H1 (cell line): ENCODE data around the gene STAT4. TPM values are rescaled to one million over a fixed set of nuclear protein-coding genes. Genes with fewer than 3 reads are reported as not detected.

ENCODE experiments used
- ASH2L ChIP-seq: fragments of 200-600, 300-600 bp; sonication (generic); IDR thresholded peaks from one replicate; pipeline ENCODE4 v1.7.1; 2017; ENCODE audit warnings: low read length
- BCL11A ChIP-seq, 2 experiments: IDR thresholded peaks; one replicate each; pipeline ENCODE4 v1.6.1; 2011; ENCODE audit warnings: low read depth in 2 of 2, low read length in 2 of 2, mild to moderate bottlenecking in 2 of 2
- CBX5 ChIP-seq: fragments of 300-800, 300-1000 bp; sonication (generic); IDR thresholded peaks from 2 replicates; pipeline ENCODE4 v1.7.1; 2016; ENCODE audit warnings: antibody characterized with exemption, low read length, low read depth
- GABPA ChIP-seq: IDR thresholded peaks from 2 replicates; pipeline ENCODE4 v1.6.1; 2011; ENCODE audit warnings: mild to moderate bottlenecking, low read length, moderate library complexity, borderline replicate concordance; ENCODE audit not compliant: insufficient read depth
- NRF1 ChIP-seq: IDR thresholded peaks from 2 replicates; pipeline ENCODE4 v1.6.1; 2011; ENCODE audit warnings: mild to moderate bottlenecking, low read depth, low read length, improper control_type of control experiment
- SIRT6 ChIP-seq: IDR thresholded peaks from one replicate; pipeline ENCODE4 v1.7.1; 2012; ENCODE audit warnings: low read length, inconsistent platforms
- ZNF274 ChIP-seq: IDR thresholded peaks from 2 replicates; pipeline ENCODE4 v1.7.0; 2012; ENCODE audit warnings: low read length, borderline replicate concordance; ENCODE audit errors: extremely low read depth
- polyA plus RNA-seq, 7 experiments: library from polyadenylated mRNA; depleted of rRNA in 3 of 7; stranded (reverse) in 5 of 7; unstranded in 2 of 7; fragments of >200 nt in 5 of 7; fragments of 200-250 nt in 2 of 7; gene quantifications; 1 replicate in 5 of 7; 2 replicates in 1 of 7; 4 replicates in 1 of 7; pipeline versions ENCODE4 v1.2.1 to v1.2.3, GENCODE V29; 2011 to 2013; ENCODE audit warnings: missing spikeins in 2 of 7, mixed read lengths in 2 of 7
- total RNA-seq: library from RNA; stranded (reverse); fragmentation: NEBNext Ultra II Directional; extraction: Animal tissue kit (Norgen Biotek cat#: 25700); gene quantifications from 2 replicates; pipeline ENCODE4 v1.2.1, GENCODE V29; 2021
- TF ChIP-seq, protein P1 (sequence below): IDR thresholded peaks from 2 replicates; pipeline ENCODE4 v1.6.1; 2011; ENCODE audit warnings: low read depth, mild to moderate bottlenecking, low read length; ENCODE audit not compliant: insufficient read depth

Gene STAT4
- total and polyA plus RNA-seq, 2 of the 8 experiments (the other 6 are each of a cell fraction or from before 2014, with no cell fraction given) = 0.36 to 0.63 TPM

- TF ChIP-seq CBX5 (no peak), SIRT6 (no peak), NRF1 (no peak), BCL11A (IDR thresholded peaks at IDR 0.05; ENCODE audit: low read depth in 2 of 2, low read length in 2 of 2) (no peak), ASH2L (no peak), ZNF274 (no peak), GABPA (no peak)
- TF ChIP-seq, protein P1, sequence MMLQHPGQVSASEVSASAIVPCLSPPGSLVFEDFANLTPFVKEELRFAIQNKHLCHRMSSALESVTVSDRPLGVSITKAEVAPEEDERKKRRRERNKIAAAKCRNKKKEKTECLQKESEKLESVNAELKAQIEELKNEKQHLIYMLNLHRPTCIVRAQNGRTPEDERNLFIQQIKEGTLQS = no peak
Measured at GRCh38 chr2:191166756-191167445, 16.1 kb upstream of the STAT4 start (continued).
